ENCODE measurements around the gene IFITM1.

- TF ChIP-seq YY1 (IDR thresholded peaks at IDR 0.05; ENCODE audit: insufficient read depth, insufficient read length) (no peak), ZNF274 (IDR thresholded peaks at IDR 0.05; ENCODE audit: low read depth, low read length) (no peak), SUZ12 (IDR thresholded peaks at IDR 0.05; ENCODE audit: extremely low read depth, insufficient read depth, insufficient read length) (no peak)
Observed at GRCh38 chr11:340539-341512, 27.0 kb downstream of the IFITM1 start.
